NCI-H2227 treated with DMSO at 0.1 percent for 48 hours (cell line): ENCODE data around the gene PLXNB3.
"Not testable (repeated sequence)": the region's sequence is repeated elsewhere in the genome, so short reads cannot be mapped to it uniquely, and the experiment has no call there.

ENCODE experiments used
- DNase-seq: peaks from one replicate; lab custom pipeline; 2025; lab: John Stamatoyannopoulos, UW

Gene PLXNB3

DNA sequence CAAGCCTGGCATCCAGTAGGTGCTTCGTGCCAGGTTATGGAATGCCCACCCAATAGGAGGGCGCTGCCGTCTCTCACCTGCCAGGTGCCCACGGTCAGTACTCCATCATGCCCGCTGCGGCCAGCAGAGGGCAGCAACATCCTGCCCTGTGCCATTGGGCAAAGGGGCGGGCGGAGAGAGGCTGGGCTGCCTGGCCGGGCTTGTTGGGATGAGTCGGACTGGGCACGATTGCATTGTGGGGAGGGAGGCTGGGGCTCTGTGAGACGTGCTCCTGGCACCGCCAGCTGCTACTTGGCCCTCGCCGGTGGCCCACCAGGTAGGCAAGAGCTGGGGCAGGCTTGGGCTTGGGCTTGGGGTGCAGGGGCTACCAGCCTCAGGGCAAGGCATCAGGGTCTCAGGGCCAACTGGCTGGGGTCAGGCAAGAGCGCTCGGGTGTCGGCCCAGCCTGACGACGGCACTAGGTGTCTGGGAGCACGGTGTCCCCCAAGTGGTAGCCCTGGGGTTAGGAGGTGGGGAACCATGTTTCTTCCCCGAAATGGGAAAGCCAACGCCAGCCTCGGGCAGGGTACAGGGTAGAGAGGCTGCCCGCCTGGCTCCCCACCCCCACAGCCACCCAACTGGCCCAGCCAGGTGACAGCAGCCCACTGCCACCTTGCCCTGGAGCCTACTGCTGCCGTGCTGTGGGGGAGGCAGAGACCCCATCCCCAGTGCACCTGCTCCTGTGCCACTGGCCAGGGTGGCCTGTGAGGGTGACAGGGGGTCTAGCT lies at the start of gene PLXNB3:
Gene PLXNB3 (plus strand): TSS at position 261 of the 767 bp plus-strand sequence. CDS start 1,287 bp downstream, outside the sequence.
- DNase-seq = peak; percentile 42

DNA sequence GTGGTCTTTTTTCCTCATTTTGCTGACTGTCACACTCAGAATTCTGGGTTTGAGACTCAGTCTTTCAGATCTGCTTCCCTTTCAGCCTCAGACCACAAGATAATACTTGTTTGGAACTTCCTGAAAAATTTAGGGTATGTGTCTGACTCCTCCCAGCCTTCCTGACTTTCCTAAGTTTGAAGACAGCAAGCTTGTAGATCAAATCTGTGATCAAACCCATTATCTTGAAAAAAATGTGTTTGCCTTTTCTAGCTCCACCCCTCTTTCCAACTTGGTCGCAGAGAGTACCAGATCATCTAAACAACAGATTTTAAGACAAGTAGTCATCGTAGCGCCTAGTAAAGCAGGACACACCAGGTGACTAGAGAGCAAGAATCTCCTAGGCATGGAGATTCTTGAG lies 49.8 kb upstream of the PLXNB3 start:
- DNase-seq = no peak

DNA sequence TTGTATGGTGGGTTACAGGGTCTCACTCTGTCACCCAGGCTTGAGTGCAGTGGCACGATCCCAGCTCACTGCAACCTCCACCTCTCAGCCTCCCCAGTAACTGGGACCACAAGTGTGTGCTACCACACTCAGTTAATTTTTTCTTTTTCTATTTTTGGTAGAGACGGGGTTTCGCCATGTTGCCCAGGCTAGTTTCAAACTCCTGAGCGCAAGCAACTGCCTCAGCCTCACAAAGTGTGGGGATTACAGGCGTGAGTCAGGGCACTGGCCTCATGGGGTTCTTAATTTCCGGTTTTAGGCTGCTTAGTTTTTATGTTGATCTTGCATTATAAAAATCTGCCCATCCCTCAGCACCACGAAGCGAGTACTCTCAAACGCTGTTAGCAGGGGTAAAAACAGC lies 46.6 kb upstream of the PLXNB3 start:
- no peak for DNase-seq

DNA sequence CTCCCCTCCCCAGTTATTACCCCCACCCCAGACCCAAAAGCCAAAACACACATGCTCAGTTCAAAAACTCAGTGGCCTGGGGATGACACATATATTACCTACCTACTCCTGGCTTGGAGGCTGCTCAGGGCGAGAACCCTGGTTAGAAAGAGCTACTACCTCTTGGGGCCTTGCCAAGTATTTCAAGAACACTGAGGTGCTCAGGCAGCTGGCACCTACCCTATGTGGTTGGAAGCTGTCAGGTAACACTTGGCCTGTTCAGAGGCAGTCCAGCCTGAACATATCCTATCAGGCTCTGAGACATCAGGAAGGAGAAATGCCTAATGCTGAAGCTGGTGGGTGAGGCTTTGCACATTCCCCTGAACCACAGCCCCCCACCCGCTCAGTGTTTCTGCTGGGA lies 44.8 kb upstream of the PLXNB3 start:
- no peak for DNase-seq

DNA sequence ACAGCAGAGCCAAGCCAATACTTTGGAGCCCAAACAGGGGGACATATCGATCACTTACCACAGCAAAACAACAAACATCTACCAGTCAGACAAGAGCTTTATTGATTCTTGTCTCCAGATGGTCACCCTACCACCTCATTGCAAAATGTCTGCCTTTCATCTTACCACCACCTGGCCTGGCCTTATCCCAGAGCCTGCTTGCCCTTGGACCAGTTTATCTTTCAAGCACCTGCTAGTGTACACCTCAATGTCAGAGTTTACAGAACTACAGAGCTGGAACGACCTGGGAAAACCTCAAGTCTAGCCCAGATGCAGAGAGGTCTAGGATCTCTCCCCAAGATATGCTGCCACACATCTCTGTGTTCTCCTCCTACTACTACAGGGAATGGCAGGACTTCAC lies 44.3 kb upstream of the PLXNB3 start:
- DNase-seq = no peak

DNA sequence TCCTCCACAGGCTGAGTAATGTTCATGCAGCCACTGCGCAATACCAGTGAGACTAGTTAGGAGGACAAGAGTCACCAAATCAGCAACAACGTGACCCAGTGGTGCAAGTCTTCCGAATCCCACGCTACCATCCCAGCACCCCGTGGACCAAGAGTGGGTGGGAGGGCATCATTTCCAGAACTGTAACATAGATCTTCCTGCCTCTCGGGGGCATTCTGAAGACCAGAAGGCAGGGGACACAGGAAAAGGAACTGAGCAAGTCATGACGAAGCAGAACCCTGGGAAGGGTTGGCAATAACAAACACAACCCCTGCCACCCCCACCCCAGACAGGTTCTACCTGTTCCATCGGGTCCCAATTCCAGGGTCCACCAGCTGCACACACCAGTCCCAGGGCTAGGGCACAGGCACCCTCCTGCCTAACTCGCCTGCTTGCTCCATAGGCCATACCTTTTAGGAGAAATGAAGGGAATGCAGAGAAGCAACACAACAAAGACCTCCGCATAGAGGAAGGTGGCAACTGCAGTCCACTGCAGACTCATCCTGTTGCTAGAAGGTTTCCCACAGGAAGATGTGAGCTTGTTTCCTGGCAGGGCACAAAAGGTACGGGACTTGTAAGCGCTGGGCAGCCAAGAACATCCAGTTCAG lies 41.2 kb upstream of the PLXNB3 start:
- no peak for DNase-seq

DNA sequence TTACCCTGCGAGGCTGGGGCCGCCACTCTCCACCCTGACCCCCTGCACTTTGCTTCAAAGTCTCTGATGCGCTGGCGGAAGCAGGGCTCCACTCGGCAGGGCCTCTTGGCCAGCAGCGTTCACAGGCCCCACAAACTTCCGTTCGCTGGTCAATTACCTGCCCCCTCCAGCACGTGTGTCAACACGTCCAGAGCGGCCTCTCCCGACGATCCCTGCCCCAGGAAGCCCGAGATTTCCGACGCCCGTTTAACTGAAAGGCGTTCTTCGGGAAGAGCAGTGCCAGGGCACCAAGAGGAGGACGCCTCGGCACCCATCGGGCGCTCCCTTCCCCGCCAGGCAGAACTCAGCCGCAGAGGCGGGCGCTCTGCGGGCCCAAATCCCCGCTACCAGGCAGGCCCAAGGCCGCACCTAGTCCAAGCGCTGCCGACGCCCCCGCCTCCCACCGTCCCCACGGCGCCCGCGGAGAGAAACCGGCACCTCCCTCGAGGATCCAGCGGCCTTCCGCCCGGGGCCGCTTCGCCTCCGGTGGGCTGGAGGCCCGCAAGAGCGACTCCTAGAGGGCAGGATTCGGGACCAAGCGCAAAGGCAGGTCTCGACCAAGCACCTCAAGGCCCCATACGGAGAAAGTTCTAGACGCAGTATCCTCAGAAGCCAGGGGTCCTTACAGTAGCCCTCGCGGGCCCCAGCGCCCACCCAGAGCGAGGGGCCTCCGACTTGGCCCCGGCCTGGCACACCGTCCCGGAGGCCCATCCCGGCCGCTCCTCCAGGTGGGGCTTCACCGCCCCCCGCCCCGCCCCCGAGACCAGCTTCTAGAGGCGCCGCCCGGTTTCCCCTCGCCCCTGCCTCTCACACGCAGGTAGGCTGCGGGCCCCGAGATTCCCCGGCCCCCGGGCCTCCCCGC lies 40.4 kb upstream of the PLXNB3 start:
- no peak for DNase-seq

DNA sequence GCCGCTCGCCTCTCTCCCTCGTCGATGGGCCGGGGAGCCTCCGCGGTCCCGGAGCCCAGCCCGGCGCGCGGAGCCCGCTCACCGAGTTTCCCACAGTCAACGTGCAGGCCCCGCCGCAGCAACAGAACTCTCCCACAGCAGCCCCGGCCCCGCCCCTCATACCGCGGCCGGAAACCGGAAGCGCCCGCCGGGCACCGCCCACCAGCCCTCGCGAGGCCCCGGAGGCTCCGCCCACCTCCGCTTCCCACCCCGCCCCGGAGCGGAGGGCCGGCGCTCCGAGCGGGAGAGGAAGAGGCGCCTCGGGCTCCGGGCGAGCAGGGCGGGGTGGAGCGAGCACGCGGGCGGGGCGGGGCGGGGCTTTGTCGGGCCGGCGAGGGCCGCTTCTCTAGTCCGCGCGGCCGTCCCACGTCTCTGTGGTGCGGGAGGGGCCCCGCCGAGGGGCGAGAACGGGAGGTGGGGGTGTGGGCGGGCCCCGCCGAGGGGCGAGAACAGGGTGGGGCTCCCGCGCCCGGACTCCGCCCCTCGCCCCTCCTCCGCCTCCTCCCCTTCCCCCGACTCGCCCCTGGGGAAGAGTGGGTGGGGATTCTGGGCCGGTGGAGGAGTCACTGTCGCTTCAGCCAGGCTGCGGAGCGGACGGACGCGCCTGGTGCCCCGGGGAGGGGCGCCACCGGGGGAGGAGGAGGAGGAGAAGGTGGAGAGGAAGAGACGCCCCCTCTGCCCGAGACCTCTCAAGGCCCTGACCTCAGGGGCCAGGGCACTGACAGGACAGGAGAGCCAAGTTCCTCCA lies 39.6 kb upstream of the PLXNB3 start, which contains the start of the genes ABCD1 and BCAP31:
Gene ABCD1 (plus strand): TSS at position 605 of the 787 bp plus-strand sequence. CDS start 411 bp downstream, outside the sequence.
Gene BCAP31 (minus strand): TSS at position 136 of the 787 bp plus-strand sequence. CDS start 1,143 bp downstream, outside the sequence.
- DNase-seq = peak; percentile 91

DNA sequence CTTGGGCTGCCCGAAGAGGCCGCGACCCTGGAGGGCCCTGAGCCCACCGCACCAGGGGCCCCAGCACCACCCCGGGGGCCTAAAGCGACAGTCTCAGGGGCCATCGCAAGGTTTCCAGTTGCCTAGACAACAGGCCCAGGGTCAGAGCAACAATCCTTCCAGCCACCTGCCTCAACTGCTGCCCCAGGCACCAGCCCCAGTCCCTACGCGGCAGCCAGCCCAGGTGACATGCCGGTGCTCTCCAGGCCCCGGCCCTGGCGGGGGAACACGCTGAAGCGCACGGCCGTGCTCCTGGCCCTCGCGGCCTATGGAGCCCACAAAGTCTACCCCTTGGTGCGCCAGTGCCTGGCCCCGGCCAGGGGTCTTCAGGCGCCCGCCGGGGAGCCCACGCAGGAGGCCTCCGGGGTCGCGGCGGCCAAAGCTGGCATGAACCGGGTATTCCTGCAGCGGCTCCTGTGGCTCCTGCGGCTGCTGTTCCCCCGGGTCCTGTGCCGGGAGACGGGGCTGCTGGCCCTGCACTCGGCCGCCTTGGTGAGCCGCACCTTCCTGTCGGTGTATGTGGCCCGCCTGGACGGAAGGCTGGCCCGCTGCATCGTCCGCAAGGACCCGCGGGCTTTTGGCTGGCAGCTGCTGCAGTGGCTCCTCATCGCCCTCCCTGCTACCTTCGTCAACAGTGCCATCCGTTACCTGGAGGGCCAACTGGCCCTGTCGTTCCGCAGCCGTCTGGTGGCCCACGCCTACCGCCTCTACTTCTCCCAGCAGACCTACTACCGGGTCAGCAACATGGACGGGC lies 38.8 kb upstream of the PLXNB3 start:
- DNase-seq = no peak

DNA sequence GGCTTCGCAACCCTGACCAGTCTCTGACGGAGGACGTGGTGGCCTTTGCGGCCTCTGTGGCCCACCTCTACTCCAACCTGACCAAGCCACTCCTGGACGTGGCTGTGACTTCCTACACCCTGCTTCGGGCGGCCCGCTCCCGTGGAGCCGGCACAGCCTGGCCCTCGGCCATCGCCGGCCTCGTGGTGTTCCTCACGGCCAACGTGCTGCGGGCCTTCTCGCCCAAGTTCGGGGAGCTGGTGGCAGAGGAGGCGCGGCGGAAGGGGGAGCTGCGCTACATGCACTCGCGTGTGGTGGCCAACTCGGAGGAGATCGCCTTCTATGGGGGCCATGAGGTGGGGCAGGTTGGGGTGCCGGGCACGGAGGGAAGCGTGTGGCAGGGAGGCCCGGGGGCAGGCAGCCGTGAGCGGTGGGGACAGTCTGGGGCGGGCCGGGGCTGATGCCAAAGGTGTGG lies 38.2 kb upstream of the PLXNB3 start:
- no peak for DNase-seq

DNA sequence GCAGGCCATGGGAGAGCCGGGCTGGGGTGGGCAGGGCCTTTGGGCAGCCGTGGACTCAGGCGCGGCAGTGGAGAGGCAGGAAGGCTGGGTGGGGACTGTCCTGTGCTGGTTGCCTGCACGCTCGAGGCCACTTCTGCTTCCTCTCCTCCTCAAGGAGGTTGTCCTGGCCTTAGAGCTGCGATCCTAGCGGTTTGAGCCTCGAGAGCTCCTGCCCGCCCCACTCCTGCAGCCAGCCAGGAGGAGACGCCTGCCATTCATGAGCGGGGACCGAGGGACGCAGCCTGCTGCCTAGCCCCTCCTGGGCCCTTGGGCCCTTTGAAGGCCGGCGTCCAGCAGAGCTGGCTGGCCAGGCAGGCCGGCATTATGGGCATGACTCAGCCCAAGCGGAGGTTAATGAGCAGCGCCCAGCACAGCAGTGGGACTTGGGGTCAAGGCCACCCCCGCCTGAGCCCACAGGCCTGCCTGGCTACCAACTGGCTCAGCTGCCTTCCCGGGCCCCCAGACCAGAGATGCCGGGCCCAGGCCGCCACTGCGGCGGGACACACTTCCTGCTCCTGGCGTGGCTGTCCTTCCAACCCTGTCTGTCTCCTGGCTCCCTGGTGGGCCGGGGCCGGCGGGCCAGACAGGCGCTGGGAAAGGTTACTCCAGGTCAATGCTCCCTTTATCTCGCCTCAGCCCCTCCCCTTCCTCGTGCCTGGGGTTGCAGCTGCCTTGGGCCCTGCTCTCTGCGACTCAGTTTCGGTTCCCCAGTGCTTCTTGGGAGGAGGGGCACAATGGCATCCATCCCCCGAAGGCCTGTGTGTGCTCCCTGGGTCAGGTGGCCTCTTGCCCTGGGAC lies 37.5 kb upstream of the PLXNB3 start:
- no peak for DNase-seq

DNA sequence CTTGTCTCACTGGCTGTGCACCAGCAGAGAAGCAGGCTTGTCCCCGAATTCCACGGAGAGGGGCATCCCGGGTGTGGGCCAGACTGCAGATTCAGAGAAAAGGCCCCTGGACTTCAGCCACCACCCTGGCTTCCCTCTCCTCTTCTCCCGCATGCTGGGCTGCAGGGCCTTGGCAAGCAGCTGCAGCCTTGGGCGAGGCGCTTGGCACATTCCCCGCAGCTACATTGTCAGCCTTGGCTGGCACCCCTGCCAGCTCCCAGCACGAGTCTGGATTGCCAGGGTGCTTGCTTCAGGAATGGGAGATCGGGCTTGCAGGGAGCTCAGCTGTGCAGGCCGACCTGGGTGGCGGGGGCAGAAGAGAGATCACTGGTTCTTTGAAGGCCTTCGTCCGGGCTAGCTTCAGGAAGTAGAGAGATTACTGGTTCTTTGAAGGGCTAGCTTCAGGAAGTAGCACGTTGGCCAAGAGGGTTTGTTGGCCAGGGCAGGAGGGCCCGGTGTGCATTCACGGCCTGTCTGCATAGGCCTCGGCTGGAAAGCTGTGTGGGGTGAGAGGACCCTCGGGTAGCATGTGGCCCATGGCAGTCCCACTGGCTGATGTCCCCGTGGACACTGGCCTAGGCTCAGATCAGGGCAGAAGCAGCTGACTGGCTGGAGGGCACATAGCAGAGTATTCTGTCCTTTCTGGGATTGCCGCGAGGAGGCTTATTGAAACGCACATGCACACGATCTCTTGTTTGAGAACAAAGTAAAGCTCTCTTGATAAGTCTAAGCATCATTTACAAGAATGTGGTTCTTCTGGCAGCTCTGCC lies 36.7 kb upstream of the PLXNB3 start:
- DNase-seq = no peak

DNA sequence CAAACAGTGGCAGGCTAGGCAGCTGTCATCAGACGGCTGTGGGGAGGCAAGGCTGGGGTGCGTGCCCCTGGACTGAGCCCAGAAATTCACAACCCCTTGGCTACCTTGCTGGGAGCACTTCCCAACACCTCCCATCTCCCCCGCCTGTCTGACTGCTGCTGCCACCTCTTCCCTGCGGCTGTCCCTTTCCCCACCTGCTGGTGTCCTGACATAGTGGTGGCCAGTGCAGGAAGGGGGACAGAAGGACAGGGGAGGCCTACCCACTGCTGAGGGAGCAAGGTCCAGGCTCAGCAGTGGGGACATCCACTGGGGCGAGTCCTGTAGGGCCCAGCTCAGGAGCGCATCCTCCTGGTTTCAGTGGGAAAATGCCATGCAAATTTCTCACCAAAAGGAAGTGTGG lies 36.0 kb upstream of the PLXNB3 start:
- no peak for DNase-seq

DNA sequence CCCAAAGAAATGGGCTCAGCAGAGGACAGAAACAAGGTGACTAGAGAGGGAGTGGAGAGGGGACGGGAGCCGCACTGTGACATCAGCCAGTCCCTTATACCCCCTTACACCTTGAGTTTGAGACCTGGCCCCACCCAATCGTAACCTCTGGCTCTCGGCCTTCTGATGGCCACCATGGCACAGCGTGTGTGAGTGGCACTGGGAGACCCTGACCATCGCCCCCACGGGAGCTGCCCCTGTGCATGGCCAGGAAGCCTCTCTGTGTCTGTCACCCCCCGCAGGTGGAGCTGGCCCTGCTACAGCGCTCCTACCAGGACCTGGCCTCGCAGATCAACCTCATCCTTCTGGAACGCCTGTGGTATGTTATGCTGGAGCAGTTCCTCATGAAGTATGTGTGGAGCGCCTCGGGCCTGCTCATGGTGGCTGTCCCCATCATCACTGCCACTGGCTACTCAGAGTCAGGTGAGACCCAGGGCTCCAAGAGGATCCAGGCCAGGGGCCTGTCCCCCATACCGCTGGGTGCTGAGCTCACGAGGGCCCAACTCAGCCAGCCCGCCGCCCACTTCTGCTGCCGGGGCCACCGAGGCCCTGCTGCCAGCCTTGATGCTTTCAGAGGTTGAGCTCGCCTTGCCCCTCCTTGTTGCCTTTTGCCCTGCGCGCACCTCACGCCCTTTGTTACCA lies 35.0 kb upstream of the PLXNB3 start:
- DNase-seq = no peak

DNA sequence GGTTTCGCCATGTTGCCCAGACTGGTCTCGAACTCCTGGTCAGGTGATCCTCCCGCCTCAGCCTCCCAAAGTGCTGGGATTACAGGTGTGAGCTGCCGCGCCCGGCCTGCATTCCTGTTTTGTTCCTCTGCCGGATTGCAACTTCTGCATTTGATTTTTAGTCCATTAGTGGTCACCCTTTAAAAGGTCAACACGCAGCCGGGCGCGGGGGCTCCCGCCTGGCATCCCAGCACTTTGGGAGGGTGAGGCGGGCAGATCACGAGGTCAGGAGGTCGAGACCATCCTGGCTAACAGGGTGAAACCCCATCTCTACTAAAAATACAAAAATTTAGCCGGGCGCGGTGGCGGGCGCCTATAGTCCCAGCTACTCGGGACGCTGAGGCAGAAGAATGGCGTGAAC lies 33.9 kb upstream of the PLXNB3 start:
- DNase-seq = not testable (repeated sequence)

DNA sequence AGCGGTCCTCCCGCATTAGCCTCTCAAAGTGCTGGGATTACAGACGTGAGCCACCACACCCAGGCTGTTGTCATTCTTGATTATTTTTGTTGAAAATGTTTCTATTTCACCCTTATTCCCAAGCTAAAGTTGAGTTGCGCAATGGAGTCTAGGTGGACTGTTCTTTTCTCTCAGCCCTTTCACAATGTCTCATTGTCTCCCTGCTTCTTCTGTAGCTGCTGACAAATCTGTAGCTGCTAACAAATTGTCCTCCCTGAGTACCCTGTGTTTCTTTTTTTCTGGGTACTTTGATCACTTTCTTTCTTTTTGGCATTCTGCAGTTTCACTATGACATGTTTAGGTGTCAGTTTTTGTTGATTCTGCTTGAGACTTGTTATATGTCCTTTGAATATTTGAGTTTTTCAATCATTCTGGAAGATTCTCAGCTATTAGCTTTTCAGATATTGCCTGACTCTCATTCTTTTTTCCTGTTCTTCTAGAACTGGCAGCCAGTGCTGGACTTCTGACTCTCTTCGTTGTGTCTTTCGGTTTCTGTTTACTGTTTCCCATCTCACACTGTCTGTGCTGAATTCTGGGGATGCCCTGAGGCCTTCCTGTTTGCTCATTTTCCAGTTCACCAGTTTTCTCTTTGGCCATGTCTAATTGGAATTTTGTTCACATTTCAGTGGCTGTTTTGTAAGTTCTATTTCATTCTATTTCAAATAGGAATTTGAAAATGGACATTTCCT lies 32.8 kb upstream of the PLXNB3 start:
- DNase-seq = no peak

DNA sequence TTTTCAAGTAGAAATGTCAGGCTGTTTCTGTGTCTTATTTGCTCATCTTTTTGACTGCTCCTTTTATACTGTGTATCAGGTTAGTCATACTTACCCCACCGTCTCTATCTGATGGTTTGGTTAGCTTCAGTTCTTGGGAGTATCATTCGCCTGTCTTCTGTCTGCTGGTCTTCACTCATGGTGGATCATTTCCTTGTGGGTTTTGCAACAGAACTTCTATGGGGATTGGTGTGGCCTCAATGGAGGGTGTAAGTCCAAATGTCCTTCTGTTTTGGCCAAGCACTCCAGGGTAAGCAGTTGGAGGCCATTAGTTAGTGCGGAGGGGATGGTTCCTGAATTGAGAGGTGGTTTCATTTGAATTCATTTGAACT lies 32.2 kb upstream of the PLXNB3 start:
- no peak for DNase-seq

DNA sequence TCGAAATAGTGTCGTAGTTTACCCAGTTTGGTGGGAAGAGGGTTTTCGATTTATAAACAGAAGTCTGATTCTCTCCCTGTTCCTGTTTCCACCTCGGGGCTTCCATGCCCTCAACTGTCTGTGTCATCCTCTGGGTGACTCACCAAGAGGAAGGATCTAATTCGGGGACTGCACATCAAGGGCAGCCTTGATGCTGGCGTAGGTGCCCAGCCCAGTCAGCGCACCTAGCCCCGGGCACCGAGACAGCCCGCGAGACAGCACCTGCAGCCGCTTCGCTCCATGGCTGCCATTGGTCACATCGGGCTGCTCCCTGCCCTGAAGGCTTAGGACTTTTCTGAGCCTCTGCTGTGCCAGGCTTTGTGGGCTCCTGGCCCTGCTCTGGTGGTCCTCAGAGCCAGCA lies 31.6 kb upstream of the PLXNB3 start:
- no peak for DNase-seq
